ENCODE measurements around the gene ZRANB3.

ZRANB3 gene

DNA sequence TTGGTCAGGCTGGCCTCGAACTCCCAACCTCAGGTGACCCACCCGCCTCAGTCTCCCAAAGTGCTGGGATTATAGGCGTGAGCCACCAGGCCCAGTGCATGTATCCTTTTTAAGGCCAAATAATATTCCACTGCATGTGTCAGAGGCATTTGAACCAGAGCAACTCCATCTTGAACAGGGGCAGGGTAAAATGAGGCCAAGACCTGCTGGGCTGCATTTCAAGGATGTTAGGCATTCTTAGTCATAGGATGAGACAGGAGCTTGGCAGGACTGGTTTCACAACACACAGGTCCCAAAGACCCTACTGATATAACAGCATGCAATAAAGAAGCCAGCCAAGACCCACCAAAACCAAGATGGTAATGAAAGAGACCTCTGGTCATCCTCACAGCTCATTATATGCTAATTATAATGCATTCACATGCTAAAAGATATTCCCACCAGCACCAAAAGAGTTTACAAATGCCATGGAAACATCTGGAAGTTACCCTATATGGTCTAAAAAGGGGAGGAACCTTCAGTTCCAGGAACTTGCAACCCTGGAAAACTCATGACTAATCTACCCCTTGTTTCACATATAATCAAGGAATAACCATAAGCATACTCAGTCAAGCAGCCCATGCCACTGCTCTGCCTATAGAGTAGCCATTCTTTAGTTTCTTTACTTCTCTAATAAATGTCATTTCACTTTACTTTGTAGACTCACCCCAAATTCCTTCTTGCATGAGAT, 274.3 kb downstream of the ZRANB3 start:
- Mint-ChIP-seq H3K4me3 (no peak overlapping the region), H3K27ac (no peak overlapping the region), H3K36me3 (peaks cover 7% of the 10 kb centered on the region), H3K4me1 (no peaks in the 10 kb centered on the region), H3K27me3 (no peaks in the 10 kb centered on the region), H3K9me3 (no peaks in the 10 kb centered on the region)

DNA sequence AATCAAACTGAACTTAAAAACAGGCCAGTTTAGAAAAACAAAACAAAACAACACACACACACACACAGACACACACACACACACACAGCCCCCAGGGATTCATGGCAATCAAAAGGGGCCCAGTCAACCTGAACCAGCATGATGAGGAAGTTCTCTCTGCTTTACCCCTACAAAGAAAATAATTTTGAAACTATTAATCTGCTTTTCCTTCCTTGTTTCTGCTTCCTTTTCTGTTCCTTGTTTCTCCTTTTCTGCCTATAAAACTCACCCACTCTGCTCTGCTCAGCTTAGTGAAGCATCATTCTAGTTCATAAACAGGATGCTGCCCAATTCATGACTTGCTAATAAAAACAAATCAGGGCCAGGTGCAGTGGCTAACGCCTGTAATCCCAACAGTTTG, 275.8 kb downstream of the ZRANB3 start:
- Mint-ChIP-seq H3K27ac (no peak overlapping the region), H3K4me1 (no peaks in the 10 kb centered on the region), H3K9me3 (no peaks in the 10 kb centered on the region), H3K4me3 (no peak overlapping the region), H3K36me3 (peaks cover 17% of the 10 kb centered on the region), H3K27me3 (no peaks in the 10 kb centered on the region)

GRCh38 chr2:135252805-135253458, 278.1 kb downstream of the ZRANB3 start:
- Mint-ChIP-seq H3K4me1 (no peaks in the 10 kb centered on the region), H3K9me3 (peaks cover 9% of the 10 kb centered on the region), H3K4me3 (no peak overlapping the region), H3K27me3 (no peaks in the 10 kb centered on the region), H3K27ac (no peak overlapping the region), H3K36me3 (peaks cover 24% of the 10 kb centered on the region)

DNA sequence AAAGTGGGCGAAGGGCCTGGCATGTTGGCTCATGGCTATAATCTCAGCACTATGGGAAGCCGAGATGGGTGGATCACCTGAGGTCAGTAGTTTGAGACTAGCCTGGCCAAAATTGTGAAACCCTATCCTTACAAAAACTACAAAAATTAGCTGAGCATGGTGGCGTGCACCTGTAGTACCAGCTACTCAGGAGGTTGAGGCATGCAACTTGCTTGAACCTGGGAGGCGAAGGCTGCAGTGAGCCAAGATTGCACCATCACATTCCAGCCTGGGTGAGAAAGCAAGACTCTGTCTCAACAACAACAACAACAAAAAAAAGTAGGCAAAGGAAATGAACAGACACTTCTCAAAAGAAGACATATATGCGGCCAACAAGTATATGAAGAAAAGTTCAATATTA, 282.4 kb downstream of the ZRANB3 start:
- Mint-ChIP-seq H3K9me3 (peaks cover 9% of the 10 kb centered on the region), H3K36me3 (peaks cover 26% of the 10 kb centered on the region), H3K4me1 (peaks cover 15% of the 10 kb centered on the region), H3K27ac (no peak overlapping the region), H3K27me3 (no peaks in the 10 kb centered on the region), H3K4me3 (no peak overlapping the region)

DNA sequence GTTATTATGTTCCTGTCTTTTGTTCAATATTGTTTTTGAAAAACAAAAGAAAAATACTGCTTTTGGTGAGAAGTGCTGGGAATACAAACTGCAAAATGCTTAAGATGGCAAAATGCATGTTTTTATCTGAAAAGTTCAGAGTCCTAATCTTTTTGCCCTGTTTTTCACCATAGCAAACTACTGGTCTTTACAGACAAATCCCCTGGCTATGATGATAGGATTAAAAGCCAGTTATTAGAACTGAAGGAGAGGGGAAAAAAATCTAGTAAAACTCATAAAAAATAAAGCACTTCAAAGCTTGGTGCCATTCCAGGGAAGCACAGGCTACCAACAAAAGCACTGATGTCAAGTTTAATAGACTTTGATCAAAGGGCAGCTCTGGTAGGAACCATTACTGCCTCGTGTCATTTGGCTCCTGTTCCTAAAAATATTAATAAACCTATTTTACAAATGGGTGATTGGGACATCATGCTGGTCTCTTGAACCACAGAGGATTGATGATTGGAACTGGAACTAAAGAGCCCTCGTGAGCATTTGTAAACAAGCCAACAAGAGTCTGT, 284.2 kb downstream of the ZRANB3 start:
- no peak overlapping the region for H3K4me3 Mint-ChIP-seq

DNA sequence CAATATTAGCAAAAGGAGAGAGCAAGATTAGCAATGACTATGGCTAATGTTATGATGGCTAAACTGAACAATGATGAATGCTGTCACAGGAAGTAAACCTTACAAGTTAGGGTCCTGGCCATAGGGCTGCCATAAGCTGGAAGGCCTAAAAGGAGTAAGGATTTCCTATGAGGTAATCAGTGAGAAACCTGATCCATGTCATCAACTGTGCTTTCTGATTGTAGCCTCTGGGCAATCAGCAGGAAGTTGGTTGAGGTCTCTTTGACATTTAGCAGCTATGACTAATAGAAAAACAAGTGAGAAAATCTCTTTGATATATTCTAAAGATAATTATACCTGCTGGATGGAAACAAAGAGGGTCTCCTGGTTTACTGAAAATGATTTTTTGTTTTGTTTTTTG, 285.9 kb downstream of the ZRANB3 start:
- H3K27ac Mint-ChIP-seq = peak overlapping the region; percentile 80
- peaks cover 15% of the 10 kb centered on the region for H3K4me1 Mint-ChIP-seq
- peaks cover 8% of the 10 kb centered on the region for H3K9me3 Mint-ChIP-seq
- no peak overlapping the region for H3K4me3 Mint-ChIP-seq
- H3K27me3 Mint-ChIP-seq = no peaks in the 10 kb centered on the region
- H3K36me3 Mint-ChIP-seq = peaks cover 13% of the 10 kb centered on the region

More for the DNA sequence above, 284.2 kb downstream of the ZRANB3 start:
- Mint-ChIP-seq H3K27me3 (no peaks in the 10 kb centered on the region), H3K4me1 (peaks cover 15% of the 10 kb centered on the region), H3K36me3 (peaks cover 23% of the 10 kb centered on the region), H3K9me3 (peaks cover 9% of the 10 kb centered on the region), H3K27ac (no peak overlapping the region)

DNA sequence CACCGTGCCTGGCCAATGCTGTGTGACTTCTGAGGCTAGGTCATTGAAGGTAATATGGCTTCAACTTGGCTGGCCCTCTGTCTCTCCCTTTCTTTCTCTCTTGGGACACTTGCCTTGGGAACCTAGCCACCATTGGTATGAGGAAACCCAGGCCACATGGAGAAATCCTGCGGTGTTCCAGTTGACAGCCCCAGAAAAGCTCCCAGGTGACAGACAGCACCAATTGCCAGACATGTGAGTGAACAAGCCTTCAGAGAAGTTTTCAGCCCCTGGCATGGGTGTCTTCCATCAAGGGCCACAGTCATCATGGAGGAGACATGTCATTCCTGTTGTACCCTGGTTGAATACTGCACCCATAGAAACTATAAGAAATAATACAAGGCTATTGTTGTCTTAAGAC, 292.4 kb downstream of the ZRANB3 start:
- Mint-ChIP-seq H3K27me3 (no peaks in the 10 kb centered on the region), H3K36me3 (peaks cover 6% of the 10 kb centered on the region), H3K9me3 (no peaks in the 10 kb centered on the region), H3K4me1 (no peaks in the 10 kb centered on the region), H3K27ac (no peak overlapping the region), H3K4me3 (no peak overlapping the region)

- Mint-ChIP-seq H3K9me3 (no peaks in the 10 kb centered on the region), H3K27ac (no peak overlapping the region), H3K36me3 (peaks cover 22% of the 10 kb centered on the region), H3K4me1 (no peaks in the 10 kb centered on the region), H3K27me3 (no peaks in the 10 kb centered on the region), H3K4me3 (no peak overlapping the region)
Measured at GRCh38 chr2:135230150-135230549, 300.9 kb downstream of the ZRANB3 start.

GRCh38 chr2:135227386-135227785, 303.6 kb downstream of the ZRANB3 start:
- H3K4me1 Mint-ChIP-seq = no peaks in the 10 kb centered on the region
- H3K27me3 Mint-ChIP-seq = no peaks in the 10 kb centered on the region
- H3K4me3 Mint-ChIP-seq = no peak overlapping the region
- H3K27ac Mint-ChIP-seq = no peak overlapping the region
- no peaks in the 10 kb centered on the region for H3K9me3 Mint-ChIP-seq
- H3K36me3 Mint-ChIP-seq = peaks cover 16% of the 10 kb centered on the region

- Mint-ChIP-seq H3K4me3 (no peak overlapping the region), H3K4me1 (no peaks in the 10 kb centered on the region), H3K27ac (no peak overlapping the region), H3K27me3 (no peaks in the 10 kb centered on the region), H3K9me3 (no peaks in the 10 kb centered on the region), H3K36me3 (peaks cover 16% of the 10 kb centered on the region)
Measured at GRCh38 chr2:135226961-135227360, 304.1 kb downstream of the ZRANB3 start.

DNA sequence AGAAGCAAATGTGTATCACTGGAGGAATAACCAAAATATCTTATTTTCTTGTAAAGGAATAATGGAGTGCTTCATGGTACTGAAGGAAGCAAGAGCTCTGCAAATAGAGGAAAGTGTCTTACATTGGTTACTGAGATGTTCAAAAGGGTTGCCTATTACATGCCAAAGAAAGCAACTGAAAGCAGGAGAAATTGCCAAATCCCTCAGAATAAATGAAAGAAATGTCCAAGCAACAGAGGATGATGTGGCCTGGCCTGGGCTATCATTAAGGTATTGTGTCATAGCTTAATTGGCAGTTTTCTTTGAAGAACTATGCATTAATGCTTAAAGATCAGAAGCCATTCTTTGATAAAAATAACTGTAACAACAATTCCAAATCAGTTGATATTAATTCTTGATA, 305.2 kb downstream of the ZRANB3 start:
- H3K4me1 Mint-ChIP-seq = no peaks in the 10 kb centered on the region
- H3K9me3 Mint-ChIP-seq = no peaks in the 10 kb centered on the region
- no peaks in the 10 kb centered on the region for H3K27me3 Mint-ChIP-seq
- no peak overlapping the region for H3K27ac Mint-ChIP-seq
- no peak overlapping the region for H3K4me3 Mint-ChIP-seq
- H3K36me3 Mint-ChIP-seq = peaks cover 17% of the 10 kb centered on the region

DNA sequence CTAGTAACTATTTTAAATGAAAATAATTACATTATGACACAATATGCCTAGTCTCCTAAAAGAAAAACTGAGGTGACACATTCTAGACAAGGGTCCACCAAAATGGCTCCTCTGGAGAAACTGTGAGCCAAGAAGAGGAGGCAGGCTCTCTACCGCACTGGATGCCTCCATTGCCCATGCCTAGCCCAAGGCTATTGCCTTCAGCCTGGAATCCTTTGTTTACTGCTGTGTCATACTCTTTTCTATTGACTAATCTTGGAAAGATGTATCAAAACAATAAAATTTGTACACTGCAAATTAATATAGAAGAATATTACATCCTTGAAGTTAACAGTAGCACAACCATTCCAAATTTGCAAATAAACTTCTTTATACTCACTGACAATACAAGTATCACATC, 311.8 kb downstream of the ZRANB3 start:
- Mint-ChIP-seq H3K27me3 (no peaks in the 10 kb centered on the region), H3K36me3 (peaks cover 8% of the 10 kb centered on the region), H3K27ac (no peak overlapping the region), H3K4me3 (no peak overlapping the region), H3K9me3 (no peaks in the 10 kb centered on the region), H3K4me1 (no peaks in the 10 kb centered on the region)

GRCh38 chr2:135218426-135218825, 312.6 kb downstream of the ZRANB3 start:
- Mint-ChIP-seq H3K27ac (no peak overlapping the region), H3K4me1 (no peaks in the 10 kb centered on the region), H3K27me3 (no peaks in the 10 kb centered on the region), H3K36me3 (peaks cover 8% of the 10 kb centered on the region), H3K4me3 (no peak overlapping the region), H3K9me3 (no peaks in the 10 kb centered on the region)

DNA sequence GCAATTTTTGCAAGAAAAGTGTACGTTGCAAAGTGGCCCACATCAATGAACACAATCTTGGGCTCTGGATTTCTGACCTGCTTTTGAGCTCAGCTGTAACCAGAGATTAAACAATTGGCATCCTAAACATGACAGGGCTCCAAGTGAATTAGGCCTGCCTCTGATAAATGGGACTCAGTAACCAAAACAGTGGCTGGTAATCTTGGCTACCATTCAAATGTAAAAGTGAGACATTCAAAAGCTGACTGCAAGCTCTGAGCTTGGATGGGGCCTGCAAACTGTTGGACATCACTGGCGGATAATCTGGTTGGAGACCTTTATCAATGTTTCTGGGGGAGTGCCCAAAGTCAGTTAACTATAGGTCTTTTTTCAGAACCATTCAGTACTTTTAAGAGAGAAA, 318.3 kb downstream of the ZRANB3 start:
- Mint-ChIP-seq H3K27ac (no peak overlapping the region), H3K27me3 (no peaks in the 10 kb centered on the region), H3K36me3 (peaks cover 5% of the 10 kb centered on the region), H3K9me3 (no peaks in the 10 kb centered on the region), H3K4me3 (no peak overlapping the region), H3K4me1 (no peaks in the 10 kb centered on the region)

DNA sequence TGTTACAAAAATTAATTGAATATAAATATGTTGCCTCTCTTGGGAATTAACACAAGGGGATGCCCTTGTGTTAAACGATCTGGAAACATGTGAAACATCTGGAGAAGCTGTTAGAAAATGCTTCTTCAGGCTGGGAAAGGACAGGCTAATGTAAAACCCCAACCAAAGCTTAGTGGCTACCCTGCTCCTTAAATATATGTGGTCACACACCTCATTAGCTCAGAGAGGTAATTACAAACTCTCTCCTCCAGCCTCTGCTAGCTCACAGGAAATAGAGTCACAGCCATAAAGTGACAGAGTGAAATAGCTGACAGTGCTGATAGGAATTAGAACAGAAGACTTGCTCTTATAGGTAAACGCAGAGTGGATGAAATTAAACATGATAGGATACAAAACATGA, 323.0 kb downstream of the ZRANB3 start:
- H3K4me3 Mint-ChIP-seq = no peak overlapping the region
- peaks cover 1% of the 10 kb centered on the region for H3K36me3 Mint-ChIP-seq
- no peak overlapping the region for H3K27ac Mint-ChIP-seq
- no peaks in the 10 kb centered on the region for H3K4me1 Mint-ChIP-seq
- H3K9me3 Mint-ChIP-seq = no peaks in the 10 kb centered on the region
- no peaks in the 10 kb centered on the region for H3K27me3 Mint-ChIP-seq

DNA sequence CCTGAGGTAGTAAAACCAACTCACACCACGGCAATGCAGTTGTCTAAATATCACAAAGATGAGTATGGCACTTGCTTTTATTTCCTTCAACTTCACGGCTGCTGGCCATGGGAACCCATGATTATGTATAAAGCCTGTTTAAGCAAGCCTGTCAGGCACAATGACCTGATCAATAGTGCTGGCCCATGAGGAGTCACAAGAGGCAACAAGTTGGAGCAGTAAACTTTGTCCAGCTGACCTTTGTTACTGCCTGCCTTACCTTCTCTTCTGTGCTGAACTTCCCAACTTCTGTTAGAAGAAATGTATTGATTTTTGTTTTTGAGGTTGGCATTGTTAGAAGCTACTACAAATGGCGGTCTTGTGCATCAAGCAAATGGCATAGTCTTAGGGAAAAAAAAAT, 327.1 kb downstream of the ZRANB3 start:
- H3K27ac Mint-ChIP-seq = no peak overlapping the region
- H3K4me3 Mint-ChIP-seq = no peak overlapping the region
- H3K4me1 Mint-ChIP-seq = no peaks in the 10 kb centered on the region
- no peaks in the 10 kb centered on the region for H3K9me3 Mint-ChIP-seq
- H3K27me3 Mint-ChIP-seq = no peaks in the 10 kb centered on the region
- peaks cover 6% of the 10 kb centered on the region for H3K36me3 Mint-ChIP-seq
